Astrocyte of the cerebellum (primary cell): ENCODE measurements around the gene TMEM59.
A peak's percentile ranks its signal among the peaks of the same experiment; 100 is the strongest.

ENCODE experiments used
- DNase-seq: peaks from one replicate; pipeline ENCODE4 v3.0.0-alpha.2; 2011; ENCODE audit warnings: low read depth
- H3K4me3 ChIP-seq: 2 replicates; pipeline ENCODE4 v1.5.1; 2011; ENCODE audit warnings: mild to moderate bottlenecking, low read depth, low read length, moderate library complexity
- CTCF ChIP-seq: IDR thresholded peaks from 2 replicates; pipeline ENCODE4 v1.5.1; 2012; ENCODE audit warnings: low read length, low read depth, moderate library complexity, mild to moderate bottlenecking; ENCODE audit errors: missing control alignments
- in situ Hi-C: cut with HindIII; loops from 2 replicates; pipeline ENCODE4 v1.10.0; 2017; ENCODE audit warnings: low sequenced_read_pairs

Gene TMEM59

GRCh38 chr1:54081306-54082270, 28.6 kb upstream of the TMEM59 start:
- in situ Hi-C loops = no loop called here
- peak; percentile 76 for TF ChIP-seq CTCF
- H3K4me3 ChIP-seq = no peak overlapping the region
- DNase-seq = peak; percentile 15

- no peak for TF ChIP-seq CTCF
- DNase-seq = no peak
- in situ Hi-C loops = no loop called here
- H3K4me3 ChIP-seq = no peak overlapping the region
Measured at GRCh38 chr1:54080598-54081049, 27.6 kb upstream of the TMEM59 start.

- no peak overlapping the region for H3K4me3 ChIP-seq
- TF ChIP-seq CTCF = no peak
- in situ Hi-C loops = no loop called here
- no peak for DNase-seq
Measured at GRCh38 chr1:54077359-54077758, 24.4 kb upstream of the TMEM59 start.

- DNase-seq = peak; percentile 13
- peak; percentile 67 for TF ChIP-seq CTCF
- in situ Hi-C loops = no loop called here
Measured at GRCh38 chr1:54070171-54070837, 17.3 kb upstream of the TMEM59 start.

GRCh38 chr1:54069791-54070170, 16.8 kb upstream of the TMEM59 start:
- in situ Hi-C loops = no loop called here
- H3K4me3 ChIP-seq = no peak overlapping the region
- DNase-seq = no peak
- no peak for TF ChIP-seq CTCF

More at GRCh38 chr1:54070171-54070837, 17.3 kb upstream of the TMEM59 start:
- H3K4me3 ChIP-seq = no peak overlapping the region

GRCh38 chr1:54064299-54064698, 11.3 kb upstream of the TMEM59 start:
- no peak overlapping the region for H3K4me3 ChIP-seq
- in situ Hi-C loops = no loop called here
- TF ChIP-seq CTCF = no peak
- DNase-seq = no peak
